Glomerular visceral epithelial cell (primary cell): ENCODE measurements around the gene TXLNB.
"Not testable (repeated sequence)": the region's sequence is repeated elsewhere in the genome, so short reads cannot be mapped to it uniquely, and the experiment has no call there.

ENCODE experiments used
- DNase-seq: peaks from one replicate; pipeline ENCODE4 v3.0.0-alpha.2; 2016; ENCODE audit errors: extremely low spot score

The TXLNB gene

GRCh38 chr6:139236105-139236504 lies 55.7 kb downstream of the TXLNB start:
- no peak for DNase-seq

DNA sequence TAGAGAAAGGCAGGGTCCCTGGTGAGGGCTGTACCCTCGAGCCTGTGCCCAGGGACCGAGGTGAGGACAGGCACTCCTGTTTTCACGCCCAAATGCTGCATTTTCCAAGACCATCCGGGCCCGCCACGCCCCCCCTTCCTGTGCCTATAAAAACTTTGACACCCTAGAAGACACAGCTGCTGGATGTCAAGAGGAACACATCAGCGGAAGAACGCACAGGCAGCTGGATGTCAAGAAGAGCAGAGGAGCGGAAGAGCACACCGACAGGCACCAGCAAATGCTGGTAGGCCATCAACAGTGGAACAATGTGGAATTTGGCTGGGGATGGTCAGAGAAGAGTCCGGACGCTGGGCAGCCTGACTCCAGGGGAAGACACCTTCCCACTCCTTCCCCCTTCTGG lies 56.1 kb downstream of the TXLNB start:
- DNase-seq: no peak

DNA sequence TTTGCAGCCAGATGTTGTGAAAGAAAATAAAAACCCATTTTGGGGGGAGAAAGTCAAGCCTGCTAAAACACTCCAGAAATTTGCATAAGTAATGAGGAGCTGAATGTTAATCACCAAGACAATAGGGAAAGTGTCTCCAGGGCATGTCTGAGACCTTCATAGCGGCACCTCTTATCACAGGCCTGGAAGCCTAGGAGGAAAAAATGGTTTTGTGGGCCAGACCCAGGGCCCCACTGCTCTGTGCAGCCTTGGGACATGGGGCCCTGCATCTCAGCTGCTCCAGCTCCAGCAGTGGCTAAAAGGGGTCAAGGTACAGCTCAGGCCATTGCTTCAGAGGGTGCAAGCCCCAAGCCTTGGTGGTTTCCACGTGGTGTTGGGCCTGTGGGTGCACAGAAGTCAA lies 57.6 kb downstream of the TXLNB start:
- not testable (repeated sequence) for DNase-seq

DNA sequence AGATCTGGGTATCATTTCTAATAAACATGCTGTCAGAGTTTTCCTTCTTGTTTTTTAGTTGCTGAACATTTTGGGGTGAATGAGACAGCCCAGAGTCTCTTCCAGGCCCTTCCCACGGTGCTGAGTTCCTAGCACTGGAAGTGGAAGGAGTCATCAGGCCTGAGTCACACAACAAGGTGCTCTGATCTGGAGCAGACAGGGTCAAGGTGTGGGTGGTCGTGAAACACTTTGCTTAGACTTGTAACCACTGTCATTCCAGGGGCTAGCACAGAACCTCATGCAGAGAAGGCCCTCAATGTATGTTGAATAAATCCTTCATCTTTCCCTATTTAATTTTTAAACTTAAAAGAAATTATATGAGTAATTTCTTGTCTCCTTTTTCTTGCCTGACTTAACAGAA lies 60.6 kb downstream of the TXLNB start:
- DNase-seq: no peak

DNA sequence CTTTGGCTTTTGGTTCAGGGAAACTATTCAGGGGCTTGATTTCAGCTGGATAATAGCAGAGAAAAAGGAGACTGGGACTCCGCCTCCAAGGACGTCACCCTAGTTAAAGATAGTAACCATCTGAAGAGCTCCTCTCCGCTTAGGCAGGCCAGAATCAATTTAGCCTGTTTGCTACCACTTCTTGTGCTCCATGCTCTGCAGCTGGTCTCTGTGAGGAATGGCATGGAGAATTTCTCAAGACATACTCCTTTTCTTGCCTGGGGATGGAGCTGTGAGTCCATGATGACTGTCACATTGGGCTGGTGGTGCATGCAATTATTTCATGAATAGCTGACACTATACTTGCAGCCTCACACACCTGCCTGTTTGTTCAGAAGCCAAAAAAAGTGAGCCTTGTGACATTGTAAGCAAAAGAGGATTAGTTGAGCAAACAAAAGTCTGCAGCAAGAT lies 61.4 kb downstream of the TXLNB start:
- no peak for DNase-seq

- not testable (repeated sequence) for DNase-seq
Observed at GRCh38 chr6:139228387-139228786, 63.4 kb downstream of the TXLNB start.

DNA sequence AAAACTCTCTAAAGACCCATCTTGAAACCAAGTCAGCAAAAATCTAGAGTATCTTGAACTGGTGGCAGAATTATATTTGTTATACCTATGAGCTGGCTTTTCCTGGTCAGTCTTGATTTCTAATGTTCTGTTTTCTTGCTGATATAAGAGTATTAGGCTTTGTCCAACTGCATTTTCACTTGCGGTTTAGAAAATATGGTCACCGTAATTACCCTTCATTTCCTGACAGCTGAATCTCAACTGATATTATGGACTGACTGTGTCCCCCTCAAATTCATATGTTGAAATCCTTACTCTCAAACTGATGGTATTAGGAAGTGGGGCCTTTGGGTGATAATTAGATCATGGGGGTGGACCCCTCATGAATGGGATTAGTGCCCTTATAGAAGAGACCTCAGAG lies 72.1 kb downstream of the TXLNB start:
- DNase-seq: no peak

GRCh38 chr6:139219271-139219729 lies 72.5 kb downstream of the TXLNB start:
- peak; percentile 77 for DNase-seq

DNA sequence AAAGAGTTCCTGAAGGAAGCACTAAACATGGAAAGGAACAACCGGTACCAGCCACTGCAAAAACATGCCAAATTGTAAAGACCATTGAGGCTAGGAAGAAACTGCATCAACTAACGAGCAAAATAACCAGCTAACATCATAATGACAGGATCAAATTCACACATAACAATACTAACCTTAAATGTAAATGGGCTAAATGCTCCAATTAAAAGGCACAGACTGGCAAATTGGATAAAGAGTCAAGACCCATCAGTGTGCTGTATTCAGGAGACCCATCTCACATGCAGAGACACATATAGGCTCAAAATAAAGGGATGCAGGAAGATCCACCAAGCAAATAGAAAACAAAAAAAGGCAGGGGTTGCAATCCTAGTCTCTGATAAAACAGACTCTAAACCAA lies 79.3 kb downstream of the TXLNB start:
- not testable (repeated sequence) for DNase-seq

DNA sequence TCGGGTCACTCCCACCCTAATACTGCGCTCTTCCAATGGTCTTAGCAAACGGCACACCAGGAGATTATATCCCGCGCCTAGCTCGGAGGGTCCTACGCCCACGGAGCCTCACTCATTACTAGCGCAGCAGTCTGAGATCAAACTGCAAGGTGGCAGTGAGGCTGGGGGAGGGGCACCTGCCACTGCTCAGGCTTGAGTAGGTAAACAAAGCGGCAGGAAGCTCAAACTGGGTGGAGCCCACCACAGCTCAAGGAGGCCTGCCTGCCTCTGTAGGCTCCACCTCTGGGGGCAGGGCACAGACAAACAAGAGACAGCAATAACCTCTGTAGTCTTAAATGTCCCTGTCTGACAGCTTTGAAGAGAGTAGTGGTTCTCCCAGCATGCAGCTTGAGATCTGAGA lies 81.0 kb downstream of the TXLNB start:
- not testable (repeated sequence) for DNase-seq

DNA sequence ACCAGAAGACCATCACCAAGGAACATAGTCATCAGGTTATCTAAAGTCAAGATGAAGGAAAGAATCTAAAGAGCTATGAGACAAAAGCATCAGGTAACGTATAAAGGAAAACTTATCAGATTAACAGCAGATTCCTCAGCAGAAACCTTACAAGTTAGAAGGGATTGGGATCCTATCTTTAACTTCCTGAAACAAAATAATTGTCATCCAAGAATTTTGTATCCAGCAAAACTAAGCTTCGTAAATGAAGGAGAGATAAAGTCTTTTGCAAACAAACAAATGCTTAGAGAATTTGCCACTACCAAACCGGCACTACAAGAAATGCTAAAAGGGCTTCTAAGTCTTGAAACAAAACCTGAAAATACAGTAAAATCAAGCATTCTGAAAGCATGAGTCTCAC lies 86.0 kb downstream of the TXLNB start:
- DNase-seq: no peak

GRCh38 chr6:139204978-139205377 lies 86.8 kb downstream of the TXLNB start:
- DNase-seq: no peak

GRCh38 chr6:139201378-139201777 lies 90.4 kb downstream of the TXLNB start:
- no peak for DNase-seq

DNA sequence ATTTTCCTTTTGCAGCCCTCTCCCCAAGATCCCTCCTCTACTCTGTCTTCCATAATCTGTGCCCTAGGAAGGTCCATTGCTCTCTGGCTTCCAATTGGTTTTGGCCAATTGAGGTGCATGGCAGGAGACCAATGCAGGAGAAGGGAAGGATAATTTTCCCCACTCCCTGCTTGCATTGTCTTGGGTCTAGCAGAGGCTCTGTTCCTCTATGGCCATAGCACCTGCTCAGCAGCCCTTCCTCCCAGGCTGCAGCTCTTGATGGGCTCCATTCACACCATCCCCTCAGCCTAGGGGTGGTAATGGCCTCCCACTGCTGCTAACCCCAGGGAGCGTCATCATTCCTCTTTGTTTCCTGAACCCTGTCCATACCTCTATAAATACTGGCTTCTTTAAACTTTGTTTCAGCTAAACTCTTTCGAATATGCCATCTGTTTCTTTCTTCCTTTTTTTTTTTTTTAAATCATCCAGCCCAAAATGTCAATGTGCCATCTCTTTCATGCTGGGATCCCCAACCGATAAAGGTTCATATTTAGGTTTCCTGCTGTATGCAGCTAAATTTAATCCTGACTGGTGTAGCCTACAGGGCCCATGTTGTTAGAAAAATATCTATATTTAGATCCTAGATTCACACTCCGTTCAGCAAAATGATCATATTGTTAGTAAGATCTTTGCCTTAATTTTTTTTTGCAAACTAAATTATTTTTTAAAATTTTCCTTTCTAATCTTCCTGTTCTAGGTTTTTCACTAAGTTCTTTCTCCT lies 93.1 kb downstream of the TXLNB start:
- no peak for DNase-seq

DNA sequence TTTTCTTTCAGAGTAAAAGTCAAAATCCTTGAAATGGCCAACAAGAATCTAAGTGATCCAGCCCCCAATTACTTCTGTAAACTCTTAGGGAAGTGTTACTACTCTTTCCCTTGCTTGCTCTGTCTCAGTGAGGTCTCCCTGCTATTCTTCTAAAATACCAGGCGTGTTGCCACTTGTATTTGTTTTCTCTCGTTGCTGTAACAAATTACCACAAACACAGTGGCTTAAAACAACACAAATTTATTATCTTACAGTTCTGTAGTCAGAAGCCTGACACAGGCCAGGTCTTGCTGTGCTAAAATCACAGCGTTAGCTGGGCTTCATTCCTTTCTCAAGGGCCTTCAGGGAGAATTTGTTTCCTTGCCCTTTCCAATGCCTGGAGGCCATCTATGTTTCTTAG lies 97.1 kb downstream of the TXLNB start:
- DNase-seq: no peak
